Measurements from ENCODE around the gene HPCAL1.

Gene HPCAL1

GRCh38 chr2:10285191-10285555 lies 17.5 kb upstream of the HPCAL1 start:
- no peak overlapping the region for H3K4me3 ChIP-seq (ENCODE audit: low read depth, low read length)
- TF ChIP-seq, protein P1, sequence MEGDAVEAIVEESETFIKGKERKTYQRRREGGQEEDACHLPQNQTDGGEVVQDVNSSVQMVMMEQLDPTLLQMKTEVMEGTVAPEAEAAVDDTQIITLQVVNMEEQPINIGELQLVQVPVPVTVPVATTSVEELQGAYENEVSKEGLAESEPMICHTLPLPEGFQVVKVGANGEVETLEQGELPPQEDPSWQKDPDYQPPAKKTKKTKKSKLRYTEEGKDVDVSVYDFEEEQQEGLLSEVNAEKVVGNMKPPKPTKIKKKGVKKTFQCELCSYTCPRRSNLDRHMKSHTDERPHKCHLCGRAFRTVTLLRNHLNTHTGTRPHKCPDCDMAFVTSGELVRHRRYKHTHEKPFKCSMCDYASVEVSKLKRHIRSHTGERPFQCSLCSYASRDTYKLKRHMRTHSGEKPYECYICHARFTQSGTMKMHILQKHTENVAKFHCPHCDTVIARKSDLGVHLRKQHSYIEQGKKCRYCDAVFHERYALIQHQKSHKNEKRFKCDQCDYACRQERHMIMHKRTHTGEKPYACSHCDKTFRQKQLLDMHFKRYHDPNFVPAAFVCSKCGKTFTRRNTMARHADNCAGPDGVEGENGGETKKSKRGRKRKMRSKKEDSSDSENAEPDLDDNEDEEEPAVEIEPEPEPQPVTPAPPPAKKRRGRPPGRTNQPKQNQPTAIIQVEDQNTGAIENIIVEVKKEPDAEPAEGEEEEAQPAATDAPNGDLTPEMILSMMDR (IDR thresholded peaks at IDR 0.05; ENCODE audit: low read depth, low read length, missing control alignments), result no peak
- no peak for DNase-seq (ENCODE audit: low read depth)
- in situ Hi-C loops (cut with HindIII; ENCODE audit: low sequenced_read_pairs), result no loop called here

- TF ChIP-seq, protein P1 (IDR thresholded peaks at IDR 0.05; ENCODE audit: low read depth, low read length, missing control alignments), result no peak
- H3K4me3 ChIP-seq (ENCODE audit: low read depth, low read length), result no peak overlapping the region
- no peak for DNase-seq (ENCODE audit: low read depth)
- in situ Hi-C loops (cut with HindIII; ENCODE audit: low sequenced_read_pairs), result no loop called here
Measured at GRCh38 chr2:10285556-10286198, 17.0 kb upstream of the HPCAL1 start.

GRCh38 chr2:10286216-10287037 lies 16.3 kb upstream of the HPCAL1 start:
- no peak for DNase-seq (ENCODE audit: low read depth)
- TF ChIP-seq, protein P1 (IDR thresholded peaks at IDR 0.05; ENCODE audit: low read depth, low read length, missing control alignments), result no peak
- no peak overlapping the region for H3K4me3 ChIP-seq (ENCODE audit: low read depth, low read length)
- in situ Hi-C loops (cut with HindIII; ENCODE audit: low sequenced_read_pairs), result no loop called here

GRCh38 chr2:10287761-10288160 lies 14.9 kb upstream of the HPCAL1 start:
- in situ Hi-C loops (cut with HindIII; ENCODE audit: low sequenced_read_pairs), result no loop called here
- TF ChIP-seq, protein P1 (IDR thresholded peaks at IDR 0.05; ENCODE audit: low read depth, low read length, missing control alignments), result no peak
- no peak for DNase-seq (ENCODE audit: low read depth)
- no peak overlapping the region for H3K4me3 ChIP-seq (ENCODE audit: low read depth, low read length)

DNA sequence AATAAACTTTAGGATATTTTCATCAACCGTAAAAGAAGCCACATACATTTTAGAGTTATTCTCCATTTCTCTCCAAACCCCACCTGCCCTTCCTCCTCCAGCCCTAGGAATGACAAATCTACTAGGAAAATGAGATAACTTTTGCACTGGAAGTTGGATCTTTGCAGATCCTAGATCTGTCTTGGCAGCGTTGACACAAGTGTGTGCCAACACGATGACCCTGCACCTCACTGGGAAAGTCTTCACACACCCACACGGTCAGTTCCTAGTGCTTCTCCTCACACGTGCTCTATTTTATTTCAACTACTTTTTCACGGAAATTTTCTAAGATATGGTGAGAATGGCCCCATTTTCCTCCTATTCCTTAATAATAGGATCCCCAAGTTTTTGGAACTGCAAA lies 14.1 kb upstream of the HPCAL1 start:
- TF ChIP-seq, protein P1 (IDR thresholded peaks at IDR 0.05; ENCODE audit: low read depth, low read length, missing control alignments), result no peak
- DNase-seq (ENCODE audit: low read depth), result no peak
- H3K4me3 ChIP-seq (ENCODE audit: low read depth, low read length), result no peak overlapping the region
- in situ Hi-C loops (cut with HindIII; ENCODE audit: low sequenced_read_pairs), result no loop called here

- no peak for DNase-seq (ENCODE audit: low read depth)
- TF ChIP-seq, protein P1 (IDR thresholded peaks at IDR 0.05; ENCODE audit: low read depth, low read length, missing control alignments), result no peak
- in situ Hi-C loops (cut with HindIII; ENCODE audit: low sequenced_read_pairs), result no loop called here
- no peak overlapping the region for H3K4me3 ChIP-seq (ENCODE audit: low read depth, low read length)
Measured at GRCh38 chr2:10289352-10289751, 13.4 kb upstream of the HPCAL1 start.

Data from astrocyte of the cerebellum (primary cell).